ENCODE measurements around the gene LGR4.
"Not testable (repeated sequence)": the region's sequence is repeated elsewhere in the genome, so short reads cannot be mapped to it uniquely, and the experiment has no call there.

The LGR4 gene

DNA sequence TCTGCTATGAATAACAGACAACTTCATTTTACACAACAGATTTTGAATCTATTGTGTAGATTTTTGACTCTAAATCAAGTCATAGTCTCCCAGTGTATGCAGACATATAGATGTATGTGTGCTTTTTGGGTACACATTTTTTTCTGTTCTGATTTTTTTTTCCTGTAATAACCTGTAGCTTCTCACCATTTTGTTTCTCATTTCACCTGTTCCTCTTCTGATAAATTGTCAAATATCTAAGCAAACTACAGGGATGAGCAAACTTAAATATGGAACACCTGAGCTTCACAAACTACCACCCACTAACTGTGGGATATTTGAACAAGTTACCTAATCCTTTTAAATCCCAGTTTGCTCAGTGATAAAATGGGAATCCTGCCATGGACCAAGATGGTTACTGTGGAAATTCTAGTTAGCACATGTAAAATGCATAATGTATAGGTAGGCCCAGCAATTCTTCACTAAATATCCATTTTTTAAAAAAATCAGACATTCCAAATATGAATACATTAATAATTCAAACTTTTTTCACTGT is 15.7 kb downstream of the LGR4 start:
- DNase-seq (ENCODE audit: low read depth), result no peak

- DNase-seq (ENCODE audit: low read depth), result no peak
Observed at GRCh38 chr11:27456140-27456794, 16.3 kb downstream of the LGR4 start.

- DNase-seq (ENCODE audit: low read depth), result no peak
Observed at GRCh38 chr11:27455667-27456066, 16.9 kb downstream of the LGR4 start.

- no peak for DNase-seq (ENCODE audit: low read depth)
Observed at GRCh38 chr11:27453701-27454100, 18.9 kb downstream of the LGR4 start.

DNA sequence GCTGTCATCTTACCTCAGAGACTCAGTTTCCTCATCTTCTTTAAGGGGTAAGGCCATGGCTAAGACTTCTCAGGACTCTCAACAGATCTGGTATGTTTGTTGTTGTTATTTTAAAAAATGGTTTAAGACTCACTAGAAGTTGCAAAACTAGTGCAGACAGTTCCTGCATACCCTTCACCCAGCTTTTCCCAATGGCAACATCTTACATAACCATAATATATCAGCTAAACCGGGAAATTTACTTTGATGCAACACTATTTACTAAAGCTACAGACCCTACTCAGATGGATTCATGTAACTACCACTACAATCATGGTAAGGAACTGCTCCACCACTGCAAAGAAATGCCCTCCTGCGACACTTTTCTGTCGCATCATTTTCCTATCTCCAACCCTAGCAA is 20.4 kb downstream of the LGR4 start:
- no peak for DNase-seq (ENCODE audit: low read depth)

- no peak for DNase-seq (ENCODE audit: low read depth)
Observed at GRCh38 chr11:27451244-27451965, 21.2 kb downstream of the LGR4 start.

DNA sequence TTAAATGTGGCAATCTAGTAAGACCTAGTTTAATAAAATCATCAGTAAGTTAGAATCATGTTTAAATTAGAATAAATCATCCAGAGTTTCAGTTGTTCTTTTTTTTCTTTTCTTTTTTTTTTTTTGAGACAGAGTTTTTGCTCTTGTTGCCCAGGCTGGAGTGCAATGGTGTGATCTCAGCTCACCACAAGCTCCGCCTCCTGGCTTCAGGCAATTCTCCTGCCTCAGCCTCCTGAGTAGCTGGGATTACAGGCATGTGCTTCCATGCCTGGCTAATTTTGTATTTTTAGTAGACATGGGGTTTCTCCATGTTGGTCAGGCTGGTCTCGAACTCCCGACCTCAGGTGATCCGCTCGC is 24.4 kb downstream of the LGR4 start:
- DNase-seq (ENCODE audit: low read depth), result not testable (repeated sequence)

DNA sequence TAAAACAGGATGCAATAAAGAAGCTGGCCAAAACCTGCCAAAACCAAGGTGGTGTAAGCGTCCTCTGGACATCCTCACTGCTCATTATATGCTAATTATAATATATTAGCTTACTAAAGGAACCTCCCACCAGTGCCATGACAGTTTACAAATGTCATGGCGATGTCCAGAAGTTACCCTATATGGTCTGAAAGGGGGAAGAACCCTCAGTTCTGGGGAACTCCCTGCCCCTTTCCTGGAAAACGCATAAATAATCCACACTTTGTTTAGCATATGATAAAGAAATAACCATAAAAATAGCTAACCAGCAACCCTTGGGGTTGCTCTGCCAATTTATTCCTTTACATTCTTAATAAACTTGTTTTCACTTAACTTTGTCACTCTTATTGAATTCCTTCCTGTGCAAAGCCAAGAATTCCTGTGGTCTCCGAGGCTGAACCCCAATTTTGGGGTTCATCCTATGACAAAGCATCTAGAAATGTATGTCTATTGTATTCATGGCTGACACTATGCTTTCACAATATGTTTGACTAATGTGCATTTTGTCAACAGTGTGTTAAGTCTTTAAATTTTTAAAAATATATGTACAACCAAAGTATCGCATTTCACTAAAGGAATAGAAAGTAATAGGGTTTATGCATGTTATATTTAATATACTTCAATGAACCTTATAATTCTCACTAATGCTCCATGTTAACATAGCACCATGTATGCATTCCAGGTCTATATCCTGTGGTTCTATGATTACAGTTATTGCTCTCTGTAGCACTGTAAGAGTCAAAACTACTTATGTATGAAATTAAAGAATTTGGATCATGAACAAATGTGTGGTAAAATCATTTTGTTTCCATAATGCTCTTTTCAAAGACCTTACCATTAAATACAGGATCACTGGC is 25.1 kb downstream of the LGR4 start:
- no peak for DNase-seq (ENCODE audit: low read depth)

GRCh38 chr11:27445625-27446024 is 27.0 kb downstream of the LGR4 start:
- DNase-seq (ENCODE audit: low read depth), result no peak

DNA sequence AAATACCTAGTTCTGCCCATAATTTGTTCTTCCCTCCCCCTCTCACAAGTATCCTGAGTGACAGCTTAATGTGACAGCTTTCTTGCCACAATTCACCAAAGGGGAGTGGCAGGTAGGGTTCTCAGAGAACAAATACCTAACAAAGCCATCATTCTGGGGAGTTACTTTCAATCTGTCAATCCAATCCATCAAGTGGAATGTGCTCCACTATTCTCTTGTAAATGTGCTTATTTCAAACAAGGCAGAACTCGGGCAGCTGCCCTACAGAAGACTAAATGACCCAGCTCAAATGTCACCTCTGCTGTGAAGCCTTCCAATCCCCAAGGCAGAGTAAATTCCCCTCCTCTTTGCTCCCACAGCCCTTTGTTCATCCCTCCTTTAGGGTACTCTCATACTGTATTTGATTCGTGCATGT is 27.8 kb downstream of the LGR4 start:
- no peak for DNase-seq (ENCODE audit: low read depth)

- no peak for DNase-seq (ENCODE audit: low read depth)
Observed at GRCh38 chr11:27443746-27444507, 28.7 kb downstream of the LGR4 start.

DNA sequence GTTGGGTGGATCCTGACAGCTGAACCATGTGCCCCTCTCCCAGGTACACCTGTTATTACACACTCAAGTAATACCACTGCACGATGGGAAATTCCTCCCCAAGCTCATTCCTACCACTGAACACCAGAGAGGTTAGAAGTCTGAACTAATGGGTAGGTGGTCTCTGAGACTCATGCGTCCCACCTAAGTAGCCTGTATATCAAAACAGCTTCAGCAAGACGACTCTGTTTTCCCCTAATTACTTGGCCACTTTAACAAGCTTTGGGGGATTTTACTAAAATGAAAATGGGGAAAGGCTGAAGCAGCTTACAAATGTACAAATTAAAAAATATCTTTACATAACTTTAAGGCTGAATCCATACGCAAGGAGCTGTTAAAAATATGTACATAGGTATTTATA is 29.4 kb downstream of the LGR4 start:
- no peak for DNase-seq (ENCODE audit: low read depth)

- no peak for DNase-seq (ENCODE audit: low read depth)
Observed at GRCh38 chr11:27440090-27440489, 32.5 kb downstream of the LGR4 start.

DNA sequence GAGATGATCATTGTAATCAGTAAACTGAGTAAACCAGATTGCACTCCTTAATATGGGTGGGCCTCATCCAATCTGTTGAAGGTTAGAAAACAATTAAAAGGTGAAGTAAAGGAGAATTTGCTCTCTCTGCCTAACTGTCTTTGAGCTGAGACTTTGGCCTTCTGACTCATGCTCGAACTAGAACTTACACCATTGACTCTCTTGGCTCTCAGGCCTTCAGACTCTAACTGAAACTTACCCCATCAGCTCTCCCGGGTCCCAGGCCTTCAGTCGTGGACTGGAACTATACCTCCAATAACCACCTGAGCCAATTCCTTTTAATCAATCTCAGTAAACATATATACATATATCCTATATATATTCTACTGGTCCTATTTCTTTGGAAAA is 34.0 kb downstream of the LGR4 start:
- no peak for DNase-seq (ENCODE audit: low read depth)

GRCh38 chr11:27437829-27438594 is 34.6 kb downstream of the LGR4 start:
- no peak for DNase-seq (ENCODE audit: low read depth)

- no peak for DNase-seq (ENCODE audit: low read depth)
Observed at GRCh38 chr11:27436916-27437315, 35.7 kb downstream of the LGR4 start.

GRCh38 chr11:27433742-27434141 is 38.8 kb downstream of the LGR4 start:
- no peak for DNase-seq (ENCODE audit: low read depth)

DNA sequence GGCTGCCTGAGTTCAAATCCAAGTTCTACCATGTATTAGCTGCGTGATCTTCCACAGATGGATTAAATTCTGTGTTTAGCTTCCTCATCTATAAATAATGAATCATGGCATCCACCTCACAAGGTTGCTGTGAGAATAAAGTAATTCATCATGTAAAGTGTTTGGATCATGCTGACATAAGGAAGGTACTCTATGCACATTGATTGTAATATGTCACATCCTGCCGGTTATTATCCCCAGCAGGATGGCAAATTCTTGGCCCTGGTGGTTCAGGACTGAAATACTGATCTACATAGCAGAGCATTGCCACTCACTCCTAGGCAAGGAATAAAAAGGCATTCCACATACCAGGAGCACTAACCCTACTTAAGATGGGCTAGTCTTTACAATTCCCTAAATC is 40.8 kb downstream of the LGR4 start:
- no peak for DNase-seq (ENCODE audit: low read depth)

- no peak for DNase-seq (ENCODE audit: low read depth)
Observed at GRCh38 chr11:27429761-27430393, 42.7 kb downstream of the LGR4 start.

DNA sequence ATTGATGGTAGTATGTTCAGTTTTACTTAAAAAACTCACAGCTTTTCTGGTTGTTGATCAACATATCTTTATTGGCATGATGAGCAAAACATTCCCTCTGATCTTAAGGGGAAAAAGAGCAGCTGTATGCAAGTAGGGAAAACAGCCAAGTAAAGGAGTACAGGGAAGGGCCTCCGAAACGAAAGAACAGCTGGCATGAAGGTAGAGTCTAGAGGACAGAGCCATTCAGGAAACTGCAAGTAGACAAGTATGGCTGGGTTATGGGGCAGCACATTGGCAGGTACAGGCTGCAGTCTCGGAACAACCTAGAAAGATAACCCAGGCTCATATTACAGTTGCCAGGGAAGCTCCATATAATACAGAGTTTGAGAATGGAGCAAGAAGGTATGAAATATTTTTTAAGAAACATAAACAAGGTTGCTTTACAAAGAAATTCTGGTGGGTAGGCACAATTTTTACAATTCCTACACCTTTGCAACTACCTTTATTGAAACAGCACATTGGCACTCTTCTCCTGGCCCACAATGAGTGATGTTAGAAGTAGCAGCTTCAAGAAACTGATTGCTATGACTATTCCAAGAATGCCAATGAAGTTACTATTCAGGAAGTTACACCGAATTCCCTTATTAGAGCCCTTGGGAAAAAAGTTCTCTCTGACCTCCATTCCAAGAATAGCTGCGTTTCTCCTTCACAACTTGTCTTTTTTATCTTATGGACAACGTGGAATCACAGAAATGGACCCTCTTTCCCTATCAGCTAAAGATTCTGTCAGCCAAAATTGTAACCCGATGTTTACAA is 45.2 kb downstream of the LGR4 start:
- no peak for DNase-seq (ENCODE audit: low read depth)

All from CMK (cell line).